GM18499 (cell line): ENCODE measurements around the gene CYP2A6.
"Not testable (repeated sequence)": the region's sequence is repeated elsewhere in the genome, so short reads cannot be mapped to it uniquely, and the experiment has no call there.

Source experiments
- ATAC-seq: cut with Tn5 transposase; IDR thresholded peaks from one replicate; pipeline ENCODE4 v1.9.1; 2021; ENCODE audit warnings: moderate number of reproducible peaks; ENCODE audit not compliant: insufficient read depth, unreplicated experiment

The CYP2A6 gene, protein sequence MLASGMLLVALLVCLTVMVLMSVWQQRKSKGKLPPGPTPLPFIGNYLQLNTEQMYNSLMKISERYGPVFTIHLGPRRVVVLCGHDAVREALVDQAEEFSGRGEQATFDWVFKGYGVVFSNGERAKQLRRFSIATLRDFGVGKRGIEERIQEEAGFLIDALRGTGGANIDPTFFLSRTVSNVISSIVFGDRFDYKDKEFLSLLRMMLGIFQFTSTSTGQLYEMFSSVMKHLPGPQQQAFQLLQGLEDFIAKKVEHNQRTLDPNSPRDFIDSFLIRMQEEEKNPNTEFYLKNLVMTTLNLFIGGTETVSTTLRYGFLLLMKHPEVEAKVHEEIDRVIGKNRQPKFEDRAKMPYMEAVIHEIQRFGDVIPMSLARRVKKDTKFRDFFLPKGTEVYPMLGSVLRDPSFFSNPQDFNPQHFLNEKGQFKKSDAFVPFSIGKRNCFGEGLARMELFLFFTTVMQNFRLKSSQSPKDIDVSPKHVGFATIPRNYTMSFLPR

DNA sequence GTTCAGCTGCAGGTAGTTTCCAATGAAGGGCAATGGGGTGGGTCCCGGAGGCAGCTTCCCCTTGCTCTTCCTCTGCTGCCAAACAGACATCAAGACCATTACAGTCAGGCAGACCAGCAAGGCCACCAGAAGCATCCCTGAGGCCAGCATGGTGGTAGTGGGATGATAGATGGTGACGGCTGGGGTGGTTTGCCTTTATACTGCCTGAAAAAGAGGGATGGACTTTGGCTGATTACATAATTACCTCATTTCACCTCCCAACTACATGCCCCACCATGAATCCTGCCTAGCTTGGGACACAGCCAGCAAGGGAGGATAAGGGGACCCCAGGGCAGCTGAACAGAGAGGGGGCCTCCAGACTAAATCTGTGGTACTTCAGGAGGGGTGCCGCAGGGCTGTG, at the start of gene CYP2A6:
Gene CYP2A6 (minus strand): TSS at position 171 of the 400 bp plus-strand sequence. CDS start 21 bp downstream, at position 150.
- not testable (repeated sequence) for ATAC-seq

DNA sequence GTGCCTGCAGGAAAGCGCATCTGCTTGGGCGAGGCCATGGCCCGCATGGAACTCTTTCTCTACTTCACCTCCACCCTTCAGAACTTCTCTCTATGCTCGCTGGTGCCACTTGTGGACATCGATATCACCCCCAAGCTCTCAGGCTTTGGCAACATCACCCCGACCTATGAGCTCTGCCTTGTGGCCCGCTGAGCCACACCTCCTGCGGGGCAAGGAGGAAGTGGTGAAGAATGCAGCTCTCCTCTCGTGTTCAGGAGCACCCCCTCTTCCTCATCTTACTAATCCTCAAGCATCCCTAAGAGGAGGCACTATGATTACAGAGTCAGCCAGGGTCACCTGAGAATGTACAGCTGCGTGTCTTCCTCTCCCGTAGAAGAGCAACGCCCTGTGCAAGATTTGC, 49.7 kb upstream of the CYP2A6 start:
- ATAC-seq = not testable (repeated sequence)

DNA sequence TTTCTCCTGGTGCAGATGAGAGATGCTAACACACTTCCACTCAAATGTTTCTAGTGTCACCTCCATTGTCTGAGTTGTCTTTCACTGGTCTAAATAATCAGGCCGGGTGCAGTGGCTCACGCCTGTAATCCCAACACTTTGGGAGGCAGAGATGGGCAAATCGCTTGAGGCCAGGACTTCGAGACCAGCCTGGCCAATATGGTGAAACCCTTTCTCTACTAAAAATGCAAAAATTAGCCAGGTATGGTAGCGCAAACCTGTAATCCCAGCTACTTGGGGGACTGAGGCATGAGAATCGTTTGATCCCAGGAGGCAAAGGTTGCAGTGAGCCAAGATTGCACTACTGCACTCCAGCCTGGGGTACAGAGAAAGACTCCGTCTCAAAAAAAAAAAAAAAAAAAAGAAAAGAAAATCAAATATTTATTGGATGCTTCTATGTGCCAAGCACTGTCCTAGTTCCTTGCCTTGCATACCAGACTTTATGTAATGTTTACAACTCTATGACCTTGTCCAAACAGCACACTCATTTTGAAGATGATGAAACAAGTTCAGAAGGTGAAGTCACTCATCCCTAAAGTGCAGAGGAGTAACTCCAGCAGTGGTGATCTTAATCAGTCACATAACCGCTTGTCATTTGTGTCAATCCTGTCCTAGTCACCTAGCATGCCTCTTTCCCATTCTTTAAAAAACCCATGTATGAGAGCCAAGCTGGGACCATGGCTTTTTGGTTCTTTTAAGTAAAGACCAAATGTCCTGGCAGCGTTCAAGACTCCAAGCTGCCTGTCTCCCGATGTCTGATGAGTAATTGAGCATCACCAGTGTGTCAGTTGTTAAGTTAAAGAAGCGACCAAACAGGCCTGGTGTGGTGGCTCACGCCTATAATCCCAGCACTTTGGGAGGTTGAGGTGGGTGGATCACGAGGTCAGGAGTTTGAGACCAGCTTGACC, 46.9 kb upstream of the CYP2A6 start:
- ATAC-seq = not testable (repeated sequence)

DNA sequence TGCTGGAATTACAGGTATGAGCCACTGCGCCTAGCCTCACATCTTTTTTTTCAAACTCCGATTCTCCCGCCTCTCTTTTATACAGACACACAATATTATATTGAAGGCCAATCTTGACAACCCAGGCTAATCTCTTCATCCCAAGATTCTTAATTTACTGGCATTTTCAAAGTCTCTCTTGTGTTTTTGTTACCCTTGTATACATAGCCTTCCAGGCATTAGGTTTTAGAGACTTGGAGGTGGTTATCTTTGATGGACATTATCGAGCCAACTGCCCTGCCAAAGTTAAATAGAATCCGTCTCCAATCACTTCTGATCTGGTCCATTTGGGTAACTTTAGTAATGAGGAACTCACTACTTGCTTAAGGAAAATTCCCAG, 46.2 kb upstream of the CYP2A6 start:
- ATAC-seq = no peak

DNA sequence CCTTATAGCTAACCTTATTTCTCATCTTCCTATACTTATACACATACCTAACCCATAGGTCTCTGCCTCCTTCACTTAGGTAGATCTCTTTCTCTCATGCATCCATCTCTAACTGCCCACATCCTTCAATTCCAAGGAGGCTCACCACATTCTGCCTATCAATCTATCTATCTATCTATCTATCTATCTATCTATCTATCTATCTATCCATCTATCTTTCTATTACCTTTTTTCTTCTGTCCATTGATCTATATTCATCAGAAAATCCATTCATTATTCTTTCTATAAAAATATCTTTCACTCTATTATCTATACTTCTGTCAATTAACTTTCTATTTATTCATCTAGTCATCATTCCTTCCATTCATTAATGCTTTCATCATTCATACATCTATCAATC, 42.9 kb upstream of the CYP2A6 start:
- ATAC-seq = no peak

DNA sequence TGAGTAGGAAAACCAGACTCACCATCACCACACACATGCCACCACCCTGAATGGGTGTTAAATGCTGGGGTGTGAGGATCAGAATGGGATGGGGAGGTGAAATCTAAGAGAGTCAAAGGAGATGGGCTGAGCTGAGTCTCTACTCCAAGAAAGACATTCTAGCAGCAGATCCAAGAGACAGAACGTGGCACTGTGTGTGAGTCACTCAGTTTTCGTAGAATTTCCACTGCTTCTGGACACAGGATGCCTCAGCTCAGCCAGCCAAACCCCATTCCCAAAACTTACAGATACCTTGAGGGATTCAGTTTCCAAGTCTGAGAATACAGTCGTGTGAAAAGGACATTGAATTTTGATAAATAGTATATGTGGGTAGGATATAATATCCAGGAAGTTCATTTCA, 39.1 kb upstream of the CYP2A6 start:
- ATAC-seq = no peak

DNA sequence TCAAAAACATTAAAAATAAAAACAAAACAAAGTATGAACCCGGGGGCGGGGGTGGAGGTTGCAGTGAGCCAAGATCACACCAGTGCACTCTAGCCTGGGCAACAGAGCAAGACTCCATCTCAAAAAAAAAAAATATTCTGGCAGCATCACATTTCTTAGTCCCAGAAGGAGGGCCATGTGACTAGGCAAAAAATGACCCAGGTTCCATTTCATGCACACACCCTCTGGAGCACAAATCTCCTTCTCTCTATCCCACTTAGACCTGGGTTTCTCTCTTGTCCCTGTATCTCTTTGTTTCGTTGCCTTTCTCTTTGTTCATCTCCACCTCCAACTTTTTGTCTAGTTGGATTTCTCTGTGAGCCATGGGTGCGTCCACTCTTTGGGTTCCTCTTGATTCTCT, 37.9 kb upstream of the CYP2A6 start:
- no peak for ATAC-seq

DNA sequence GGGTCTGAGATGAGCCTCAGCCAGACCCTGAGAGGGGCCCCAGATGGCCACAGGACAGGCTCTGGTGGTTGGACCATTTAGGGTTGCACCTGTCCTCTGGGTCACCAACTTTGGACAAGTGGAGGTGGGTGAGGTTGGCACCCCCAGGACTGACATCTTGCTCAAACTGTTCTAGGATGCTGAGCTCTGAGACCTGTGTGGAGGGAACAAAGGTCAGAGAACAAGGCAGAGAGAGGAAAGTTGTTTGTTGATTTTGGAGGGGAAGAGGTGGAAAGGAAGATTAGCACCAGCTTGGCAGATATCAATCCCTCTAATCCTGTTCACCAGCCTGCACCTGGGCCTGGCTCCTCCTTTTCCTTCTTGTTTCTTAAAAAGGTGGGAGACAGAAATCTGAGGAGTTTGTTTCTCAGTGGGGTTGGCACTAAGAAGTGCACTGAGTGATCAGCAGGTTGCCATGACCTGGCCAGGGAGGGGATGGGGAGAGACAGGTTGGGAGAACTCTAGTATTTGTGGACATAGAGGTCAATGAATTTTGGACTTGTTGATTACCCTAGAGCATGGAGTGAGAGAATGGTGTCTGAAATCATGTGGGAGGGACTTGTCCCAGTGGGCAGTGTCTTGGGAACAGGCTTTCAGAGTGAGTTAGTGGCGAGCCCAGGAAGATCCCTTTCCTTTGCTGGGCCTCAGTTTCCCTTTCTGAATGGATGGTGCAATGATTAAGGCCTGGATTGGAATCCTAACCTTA, 34.1 kb upstream of the CYP2A6 start:
- ATAC-seq = not testable (repeated sequence)

DNA sequence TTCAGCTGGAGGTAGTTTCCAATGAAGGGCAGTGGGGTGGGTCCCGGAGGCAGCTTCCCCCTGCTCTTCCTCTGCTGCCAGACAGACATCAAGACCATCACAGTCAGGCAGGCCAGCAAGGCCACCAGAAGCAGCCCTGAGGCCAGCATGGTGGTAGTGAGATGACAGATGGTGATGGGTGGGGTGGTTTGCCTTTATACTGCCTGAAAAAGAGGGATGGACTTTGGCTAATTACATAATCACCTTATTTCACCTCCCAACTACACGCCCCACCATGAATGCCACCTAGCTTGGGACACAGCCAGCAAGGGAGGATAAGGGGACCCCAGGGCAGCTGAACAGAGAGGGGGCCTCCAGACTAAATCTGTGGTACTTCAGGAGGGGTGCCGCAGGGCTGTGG, 31.8 kb upstream of the CYP2A6 start, which contains the start of gene CYP2A7:
Gene CYP2A7 (minus strand): TSS at position 170 of the 400 bp plus-strand sequence. CDS start 21 bp downstream, at position 149.
- ATAC-seq = not testable (repeated sequence)

DNA sequence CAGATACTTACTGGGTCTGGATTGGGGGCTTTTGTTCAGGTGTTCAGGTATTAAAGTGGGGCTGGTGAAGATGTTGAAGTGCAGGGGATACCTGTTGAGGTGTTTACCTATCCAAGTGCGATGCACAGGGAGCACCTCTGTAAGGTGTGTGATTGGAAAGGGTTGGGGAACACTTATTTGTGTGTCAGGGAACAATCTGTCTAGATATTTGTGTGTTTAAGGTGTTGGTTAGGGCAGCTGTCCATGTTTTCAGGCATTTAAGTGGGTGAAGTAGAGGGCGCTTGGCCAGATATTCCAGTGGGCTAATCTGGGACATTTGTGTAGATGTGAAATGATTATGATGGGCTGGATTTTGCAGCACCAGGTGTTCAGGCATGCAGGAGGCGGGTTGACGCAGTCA, 29.1 kb upstream of the CYP2A6 start:
- ATAC-seq = not testable (repeated sequence)

DNA sequence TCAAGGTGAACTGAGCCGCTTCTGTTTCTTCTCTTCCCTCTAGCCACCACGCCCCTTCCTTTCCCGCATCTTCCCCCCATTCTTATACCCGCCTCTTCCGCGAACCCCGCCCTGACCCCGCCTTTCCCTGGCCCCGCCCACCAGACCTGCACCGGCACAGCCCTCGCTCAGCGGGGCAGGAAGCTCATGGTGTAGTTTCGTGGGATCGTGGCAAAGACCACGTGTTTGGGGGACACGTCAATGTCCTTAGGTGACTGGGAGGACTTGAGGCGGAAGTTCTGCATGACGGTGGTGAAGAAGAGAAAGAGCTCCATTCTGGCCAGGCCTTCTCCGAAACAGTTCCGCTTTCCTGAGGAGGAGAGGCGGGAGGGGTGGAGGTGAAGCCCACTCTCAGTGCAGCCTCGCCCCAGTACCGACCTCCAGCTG, 25.3 kb upstream of the CYP2A6 start:
- ATAC-seq = not testable (repeated sequence)

DNA sequence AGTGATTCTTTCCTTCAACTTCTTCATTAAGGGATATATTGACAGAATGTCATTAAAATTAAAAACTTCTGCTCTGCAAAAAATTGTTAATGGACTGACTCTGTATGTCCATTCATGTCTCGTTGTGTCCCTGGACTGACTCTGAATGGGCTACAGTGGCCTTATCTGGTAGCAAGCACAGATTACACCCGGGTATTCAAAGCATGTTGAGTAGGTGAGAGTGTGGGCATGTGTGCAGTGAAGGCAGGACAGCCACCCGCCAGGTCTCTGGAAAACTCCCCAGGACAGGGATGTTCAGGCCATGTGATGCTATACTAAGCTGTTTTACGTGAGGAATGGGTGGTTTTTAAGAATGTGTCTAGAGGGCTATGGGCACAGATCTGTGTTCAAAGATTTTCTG, 24.6 kb upstream of the CYP2A6 start:
- ATAC-seq = not testable (repeated sequence)

DNA sequence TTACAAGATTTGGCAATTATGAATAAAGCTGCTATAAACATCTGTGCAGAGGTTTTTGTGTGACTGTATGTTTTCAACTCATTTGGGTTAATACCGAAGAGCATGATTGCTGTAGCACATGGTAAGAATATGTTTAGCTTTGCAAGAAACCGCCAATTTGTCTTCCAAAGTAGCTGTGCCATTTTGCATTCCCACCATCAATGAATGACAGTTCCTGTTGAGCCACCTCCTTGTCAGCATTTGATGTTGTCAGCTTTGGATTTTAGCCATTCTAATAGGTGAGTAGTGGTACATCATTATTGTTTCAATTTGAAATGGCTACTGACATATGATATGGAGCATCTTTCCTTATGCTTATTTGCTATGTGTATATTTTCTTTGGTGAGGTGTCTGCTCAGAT, 23.6 kb upstream of the CYP2A6 start:
- ATAC-seq = not testable (repeated sequence)

DNA sequence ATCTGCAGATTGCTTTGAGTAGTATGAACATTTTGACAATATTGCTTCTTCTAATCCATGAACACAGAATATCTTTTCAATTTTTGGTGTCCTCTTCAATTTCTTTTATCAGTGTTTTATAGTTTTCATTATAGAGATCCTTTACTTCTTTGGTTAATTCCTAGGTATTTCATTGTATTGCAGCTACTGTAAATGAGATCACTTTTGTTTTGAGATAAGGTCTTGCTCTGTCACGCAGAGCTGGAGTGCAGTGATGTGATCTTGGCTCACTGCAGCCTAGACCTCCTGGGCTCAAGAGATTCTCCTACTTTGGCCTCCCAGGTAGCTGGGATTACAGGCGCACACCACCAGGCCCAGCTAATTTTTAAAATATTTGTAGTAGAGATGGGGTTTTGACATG, 22.0 kb upstream of the CYP2A6 start:
- ATAC-seq = no peak

DNA sequence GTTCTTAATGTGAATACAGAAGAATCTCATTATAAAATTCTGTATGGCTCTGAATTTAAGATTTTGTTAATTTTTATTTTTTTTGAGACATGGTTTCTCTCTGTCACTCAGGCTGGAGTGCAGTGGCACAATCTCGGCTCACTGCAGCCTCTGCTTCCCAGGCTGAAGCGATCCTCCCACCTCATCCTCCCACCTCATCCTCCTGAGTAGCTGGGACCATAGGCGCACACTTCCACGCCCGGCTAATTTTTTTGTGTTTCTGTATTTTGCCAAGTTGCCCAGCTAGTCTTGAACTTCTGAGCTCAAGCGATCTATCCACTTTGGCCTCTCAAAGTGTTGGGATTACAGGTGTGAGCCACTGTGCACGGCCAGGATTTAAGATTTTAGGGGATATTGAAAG, 17.5 kb upstream of the CYP2A6 start:
- no peak for ATAC-seq

DNA sequence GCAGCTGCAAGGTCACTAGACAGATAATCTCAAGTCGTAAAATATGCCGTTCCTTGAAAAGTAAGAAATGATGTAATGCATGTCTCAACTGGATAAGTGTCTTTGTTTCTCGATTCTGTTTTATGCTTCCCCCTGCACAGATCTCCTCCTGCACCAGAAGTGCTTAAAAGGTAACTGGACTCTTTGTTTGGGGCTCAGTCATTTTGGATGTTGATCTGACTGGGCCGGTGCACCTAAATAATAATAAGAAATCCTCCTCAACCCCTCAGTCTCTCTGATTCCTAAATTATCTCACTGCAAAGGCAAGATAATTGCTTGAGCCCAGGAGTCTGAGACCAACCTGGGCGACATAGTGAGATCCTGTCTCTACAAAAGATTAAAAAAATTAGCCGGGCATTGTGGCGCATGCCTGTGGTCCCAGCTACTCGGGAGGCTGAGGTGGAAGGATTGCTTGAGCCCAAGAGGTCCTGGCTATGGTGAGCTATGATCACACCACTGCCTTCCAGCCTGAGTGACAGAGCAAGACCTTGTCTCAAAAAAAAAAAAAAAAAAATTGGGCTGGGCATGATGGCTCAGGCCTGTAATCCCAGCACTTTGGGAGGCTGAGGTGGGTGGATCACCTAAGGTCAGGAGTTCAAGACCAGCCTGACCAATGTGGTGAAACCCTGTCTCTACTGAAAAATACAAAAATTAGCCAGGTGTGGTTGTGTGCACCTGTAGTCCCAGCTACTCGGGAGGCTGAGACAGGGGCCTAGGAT, 14.7 kb upstream of the CYP2A6 start:
- not testable (repeated sequence) for ATAC-seq

DNA sequence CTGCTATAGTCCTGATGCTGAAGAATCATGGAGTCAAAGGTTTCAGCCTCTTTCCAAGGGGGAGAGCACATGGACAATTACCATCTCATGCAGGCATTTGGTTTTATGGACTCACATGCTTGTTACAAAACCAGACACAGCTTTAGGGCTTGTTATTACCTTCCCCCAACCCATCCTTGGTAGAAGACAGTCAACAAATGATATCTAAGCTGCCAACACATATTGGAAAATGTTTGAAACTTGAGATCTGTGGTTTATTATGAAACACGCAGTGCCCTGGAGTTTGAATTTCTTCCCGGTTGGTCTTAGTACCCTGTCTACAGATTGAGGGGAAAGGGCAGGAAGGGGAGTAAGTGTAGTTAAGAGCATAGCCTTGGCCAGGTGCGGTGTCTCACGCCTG, 12.5 kb upstream of the CYP2A6 start:
- ATAC-seq = no peak

DNA sequence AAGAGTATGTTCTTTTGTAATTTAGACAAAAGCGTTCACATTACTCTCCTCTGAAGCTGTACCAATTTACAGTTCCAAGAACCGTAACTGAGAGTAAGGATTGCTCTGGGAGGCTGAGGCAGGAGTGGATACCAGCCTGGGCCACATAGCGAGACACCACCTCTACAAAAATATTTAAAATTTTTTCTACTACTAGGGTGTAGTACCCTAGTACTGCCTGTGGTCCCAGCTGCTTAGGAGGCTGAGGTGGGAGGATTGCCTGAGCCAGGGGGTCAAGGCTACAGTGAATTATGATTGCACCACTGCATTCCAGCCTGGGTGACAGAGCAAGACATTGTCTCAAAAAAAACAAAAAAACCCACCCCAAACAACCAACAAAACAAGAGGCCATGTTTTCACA, 12.1 kb upstream of the CYP2A6 start:
- no peak for ATAC-seq

DNA sequence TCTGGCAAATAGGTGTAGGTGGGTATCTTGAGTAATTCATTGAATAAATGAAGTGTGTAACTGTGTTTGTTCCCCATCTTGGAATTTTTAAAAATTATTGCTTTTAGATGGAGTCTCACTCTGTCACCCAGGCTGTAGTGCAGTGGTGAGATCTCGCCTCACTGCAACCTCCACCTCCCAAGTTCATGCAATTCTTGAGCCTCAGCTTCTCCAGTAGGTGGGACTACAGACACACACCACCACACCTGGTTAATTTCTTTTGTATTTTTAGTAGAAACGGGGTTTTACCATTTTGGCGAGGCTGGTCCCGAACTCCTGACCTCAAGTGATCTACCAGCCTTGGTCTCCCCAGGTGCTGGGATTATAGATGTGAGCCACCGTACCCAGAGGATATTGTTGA, 7.9 kb upstream of the CYP2A6 start:
- no peak for ATAC-seq
